Stimulated activated naive CD4-positive, alpha-beta T cell treated with Interleukin-2 at 50 U/mL for 16 hours (primary cell): ENCODE measurements around the gene TRPV5.
"Not testable (repeated sequence)": the region's sequence is repeated elsewhere in the genome, so short reads cannot be mapped to it uniquely, and the experiment has no call there.

Experiments used
- DNase-seq: peaks from one replicate; lab custom pipeline; 2025; lab: John Stamatoyannopoulos, UW

The TRPV5 gene

DNA sequence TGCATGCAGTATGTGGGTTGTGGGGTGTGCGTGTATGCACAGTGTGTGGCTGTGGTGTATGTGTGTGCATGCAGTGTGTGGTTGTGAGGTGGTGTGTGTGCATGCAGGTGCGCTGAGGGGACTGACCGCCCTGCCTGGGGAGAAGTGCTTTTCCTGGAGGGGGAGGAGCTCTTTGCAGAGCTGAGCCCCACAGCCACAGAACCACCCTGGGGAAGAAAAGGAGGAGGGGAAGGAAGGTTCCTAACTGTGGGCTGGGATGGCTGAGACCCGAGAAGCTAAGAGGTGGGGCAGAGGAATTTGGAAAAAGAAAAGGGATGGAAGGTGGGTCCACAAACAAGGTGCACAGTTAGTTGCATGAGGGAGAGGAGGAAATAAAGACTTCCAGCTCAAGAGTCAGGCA lies at the start of gene TRPV5:
TRPV5 (minus strand) TSS at position 123 of the 400 bp plus-strand sequence. CDS start 287 bp downstream, outside the sequence.
- no peak for DNase-seq

DNA sequence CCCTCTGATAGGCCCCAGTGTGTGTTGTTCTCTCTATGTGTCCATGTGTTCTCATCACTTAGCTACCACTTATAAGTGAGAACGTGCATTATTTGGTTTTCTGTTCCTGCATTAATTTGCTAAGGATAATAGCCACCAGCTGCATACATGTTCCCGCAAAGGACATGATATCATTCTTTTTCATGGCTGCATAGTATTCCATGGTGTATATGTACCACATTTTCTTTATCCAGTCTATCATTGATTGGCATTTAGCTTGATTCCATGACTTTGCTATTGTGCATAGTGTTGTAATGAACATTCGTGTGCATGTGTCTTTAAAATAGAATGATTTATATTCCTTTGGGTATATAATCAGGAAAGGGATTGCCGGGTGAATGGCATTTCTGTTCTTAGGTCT lies 44.9 kb upstream of the TRPV5 start:
- not testable (repeated sequence) for DNase-seq

DNA sequence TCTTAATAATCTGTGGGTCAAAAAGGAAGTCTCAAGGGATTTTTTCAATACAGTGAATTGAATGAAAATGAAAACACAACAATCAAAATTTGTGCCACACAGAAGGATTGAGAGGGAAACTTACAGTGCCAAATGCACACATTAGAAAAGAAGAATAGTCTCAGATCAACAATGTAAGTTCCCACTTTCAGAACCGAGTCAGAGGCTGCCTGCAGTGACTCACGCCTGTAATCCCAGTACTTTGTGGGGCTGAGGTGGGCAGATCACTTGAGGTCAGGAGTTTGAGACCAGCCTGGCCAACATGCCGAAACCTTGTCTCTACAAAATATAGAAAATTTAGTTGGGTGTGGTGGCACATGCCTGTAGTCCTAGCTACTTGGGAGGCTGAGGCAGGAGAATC lies 41.1 kb upstream of the TRPV5 start:
- no peak for DNase-seq

DNA sequence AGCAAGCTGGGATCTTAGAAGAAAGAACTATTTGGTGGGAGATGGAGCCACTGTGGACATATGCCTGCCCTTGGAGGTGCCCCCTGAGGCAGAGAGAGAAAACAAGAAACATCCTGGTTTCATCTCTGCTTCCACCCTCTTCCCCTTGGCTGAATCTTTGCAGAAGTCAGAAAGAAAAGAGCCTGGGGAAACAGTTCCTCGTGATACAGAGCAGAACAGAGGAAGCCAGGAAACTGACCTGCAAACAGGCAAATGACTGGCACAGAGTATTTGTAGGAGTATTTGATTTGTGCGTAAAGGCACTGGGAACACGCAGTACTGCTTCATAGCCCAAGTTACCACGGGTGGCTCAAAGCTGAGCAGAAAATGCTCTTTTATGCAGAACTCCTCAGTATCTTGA lies 35.6 kb upstream of the TRPV5 start:
- DNase-seq: no peak

DNA sequence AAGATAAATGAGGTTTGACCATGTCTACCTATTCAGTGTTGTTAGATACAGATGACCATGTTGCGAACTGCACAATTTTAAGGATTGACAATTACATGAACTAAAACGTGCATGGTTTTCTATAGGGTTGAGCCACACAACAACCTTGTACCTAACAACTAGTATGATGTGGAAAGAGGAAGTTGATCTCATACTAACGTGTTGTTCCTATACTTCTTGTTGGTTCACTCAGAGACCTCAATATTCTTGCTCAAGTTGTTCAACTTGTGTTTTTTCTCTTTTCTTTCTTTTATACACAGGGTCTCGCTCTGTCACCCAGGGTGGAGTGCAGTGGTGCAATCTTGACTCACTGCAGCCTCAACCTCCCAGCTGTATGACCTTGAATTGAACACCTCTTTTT lies 34.7 kb upstream of the TRPV5 start:
- DNase-seq: no peak

DNA sequence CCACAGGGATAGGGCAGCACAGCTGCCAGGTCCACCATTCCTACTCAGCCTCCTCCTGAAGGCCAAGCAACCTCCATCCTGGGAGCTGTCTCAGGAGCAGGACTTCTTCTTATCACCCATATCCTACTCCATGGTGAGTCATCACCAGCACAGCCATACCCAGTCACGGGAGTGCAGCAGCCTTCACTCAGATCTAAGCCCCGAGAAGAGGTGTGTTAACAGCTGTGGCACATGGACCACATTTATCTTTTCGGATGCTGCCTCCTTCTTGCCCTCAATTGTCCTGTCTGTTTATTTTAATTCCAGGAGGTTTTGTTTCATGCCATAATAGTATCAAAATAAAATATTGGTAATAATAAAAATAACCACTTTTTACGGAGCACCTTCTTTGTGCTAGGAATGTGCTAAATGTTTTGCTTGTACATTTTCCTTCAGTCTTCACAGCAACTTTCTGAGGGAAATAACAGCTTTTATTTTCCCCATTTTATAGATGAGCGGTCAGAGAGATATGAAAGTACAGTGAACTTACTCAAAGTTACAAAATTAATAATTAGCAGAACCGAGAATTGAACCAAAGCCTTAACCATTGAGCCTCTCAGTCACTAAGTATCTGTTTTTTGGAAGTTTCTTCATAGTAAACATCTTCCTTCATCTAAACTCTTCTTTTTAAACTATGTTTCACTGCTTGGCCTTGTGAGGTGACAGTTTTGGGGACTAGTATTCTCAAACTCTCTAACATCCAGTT lies 31.1 kb upstream of the TRPV5 start:
- DNase-seq: no peak

DNA sequence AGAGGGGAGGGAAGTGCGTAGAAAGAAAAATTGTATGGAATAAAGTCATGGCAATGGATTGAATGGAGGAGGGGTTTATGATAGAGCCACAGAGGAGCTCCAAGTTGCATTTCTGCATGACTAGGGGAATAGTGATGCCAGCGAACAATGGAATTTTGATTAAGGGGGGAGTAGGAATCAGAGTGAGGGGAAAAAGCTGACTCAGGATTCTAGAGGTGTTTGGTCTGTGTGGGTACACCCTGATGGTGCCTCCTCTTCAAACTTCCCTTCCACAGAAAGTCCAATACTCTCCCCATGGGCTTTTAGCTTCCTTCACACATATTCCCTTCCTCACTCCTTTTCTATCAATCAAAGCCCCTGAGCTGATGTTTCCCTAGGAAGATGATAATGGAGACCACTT lies 30.4 kb upstream of the TRPV5 start:
- no peak for DNase-seq

DNA sequence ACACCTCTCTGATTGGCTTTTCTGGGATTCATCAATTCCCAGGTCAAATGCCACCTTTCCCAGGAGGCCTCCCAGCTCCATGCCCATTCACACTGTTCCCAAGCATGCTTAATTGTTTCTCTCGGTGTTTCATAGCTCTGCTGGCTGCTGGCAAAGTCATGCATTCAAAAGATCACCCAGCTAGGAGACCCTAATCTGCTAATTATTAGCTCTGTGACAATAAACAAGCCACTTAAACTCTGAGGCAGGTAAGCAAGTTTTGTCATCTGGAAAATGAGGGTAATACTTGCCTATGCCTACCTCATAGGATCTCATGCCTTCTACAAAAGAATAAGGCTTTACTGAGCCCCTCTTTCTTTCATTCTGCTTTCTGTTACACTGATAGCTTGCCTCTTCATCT lies 29.4 kb upstream of the TRPV5 start:
- no peak for DNase-seq

DNA sequence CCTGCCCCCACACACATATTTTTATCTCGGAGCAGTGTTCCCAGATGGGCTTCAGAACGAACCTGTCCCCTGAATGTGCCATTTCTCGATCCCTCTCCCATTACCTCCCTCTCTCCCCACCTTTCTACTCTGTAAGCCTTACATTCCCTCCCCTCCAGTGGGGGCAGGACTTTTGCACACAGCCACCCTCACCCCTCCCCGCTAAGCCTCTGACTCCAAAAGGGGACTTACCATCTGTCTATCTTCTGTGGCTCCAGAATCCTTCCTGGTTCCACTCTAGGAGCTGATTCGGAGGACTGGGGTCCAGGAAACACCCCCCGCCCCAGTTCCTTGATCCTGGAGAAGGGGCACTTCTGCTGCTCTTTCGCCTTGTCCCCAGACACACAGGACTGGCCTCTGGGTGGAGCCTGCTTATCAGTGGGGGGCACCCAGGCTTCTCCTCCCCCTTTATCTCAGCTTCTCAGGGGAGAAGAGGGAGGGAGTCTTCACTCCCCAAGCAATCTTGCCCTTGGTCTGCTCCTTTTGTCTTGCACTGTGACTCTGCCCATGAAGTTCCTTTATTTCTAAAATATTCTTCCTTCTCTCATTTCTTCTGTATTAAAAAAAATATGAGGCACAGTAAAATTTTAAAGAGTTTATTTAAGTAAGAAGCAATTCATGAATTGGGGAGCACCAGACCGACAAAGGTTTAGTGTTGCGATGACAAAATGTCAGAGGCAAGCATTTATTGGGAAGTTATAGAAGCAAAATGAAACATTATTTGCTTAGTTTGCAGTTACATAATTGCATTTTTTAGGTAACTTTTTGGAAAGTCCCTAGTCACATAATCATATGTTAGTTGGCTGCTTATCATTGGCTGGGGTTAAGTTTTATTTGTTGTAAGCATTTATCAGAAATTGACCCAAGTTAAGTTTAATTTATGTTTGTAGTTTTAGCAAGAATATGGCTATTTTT lies 28.7 kb upstream of the TRPV5 start, which contains the start of gene KEL:
KEL (minus strand) TSS at position 391 of the 954 bp plus-strand sequence; CDS start at position 234, 157 bp downstream.
- DNase-seq: no peak

DNA sequence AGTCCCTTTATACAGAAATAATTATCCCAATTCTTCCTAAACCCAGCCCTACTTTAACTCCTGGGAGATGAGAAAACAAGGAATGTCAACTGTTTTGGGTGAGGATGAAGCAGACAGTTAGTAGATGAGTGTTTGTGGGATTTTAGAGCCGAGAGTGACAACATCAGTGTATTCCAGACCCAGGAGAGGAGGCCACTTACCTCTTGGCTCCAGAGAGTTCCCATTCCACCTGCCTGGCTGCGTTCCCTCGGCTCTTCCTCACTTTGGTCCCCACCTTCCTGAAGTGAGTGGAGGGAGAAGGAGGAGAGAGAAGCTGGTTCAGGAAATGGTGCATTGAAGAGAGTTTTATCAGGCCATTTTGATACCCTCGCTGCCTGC lies 28.0 kb upstream of the TRPV5 start:
- no peak for DNase-seq

DNA sequence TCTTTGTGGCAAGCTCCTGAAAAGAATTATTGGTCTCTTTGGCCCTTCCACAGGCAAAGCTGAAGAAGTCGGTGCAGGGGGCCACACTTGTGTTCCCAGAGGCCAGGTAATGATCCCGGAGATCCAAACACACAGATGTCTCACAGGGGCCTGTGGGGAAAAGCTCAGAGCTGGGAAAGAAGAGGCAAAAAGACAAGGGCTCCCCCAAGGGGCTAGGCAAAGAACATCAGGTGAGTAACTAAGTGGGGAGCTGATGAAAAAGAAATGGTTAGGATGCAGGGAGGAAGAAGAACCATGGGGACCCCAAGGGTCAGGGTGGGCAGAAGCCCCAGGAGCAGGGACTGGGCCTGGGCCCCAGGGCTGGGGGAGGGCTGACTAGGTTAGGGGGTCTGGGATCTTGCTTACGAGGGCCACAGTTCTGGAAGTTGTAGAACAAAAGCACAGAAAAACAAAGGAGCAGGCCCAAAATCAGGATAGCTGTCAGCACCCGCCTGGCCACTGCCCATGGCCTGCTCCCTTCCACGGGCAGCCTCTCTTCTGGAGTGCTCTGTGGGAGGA lies 27.5 kb upstream of the TRPV5 start:
- DNase-seq: no peak

DNA sequence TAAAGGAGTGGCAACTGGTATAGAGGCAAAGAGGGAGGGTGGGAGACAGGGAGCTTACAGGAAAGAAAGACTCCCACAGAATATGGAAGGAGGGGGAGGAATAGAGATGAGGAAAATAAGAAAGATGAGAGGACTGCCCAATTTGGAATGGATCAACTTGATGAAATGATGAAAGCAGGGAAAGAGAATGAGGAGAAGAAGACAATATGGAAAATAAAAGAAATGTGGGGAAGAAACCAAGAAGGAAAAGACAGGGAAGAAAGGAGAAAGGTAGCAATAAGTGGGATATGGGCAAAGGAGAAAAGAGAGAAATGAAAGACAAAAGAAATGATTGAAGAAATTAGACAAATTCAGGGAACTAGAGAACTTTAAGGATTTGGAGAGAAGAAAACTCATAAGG lies 25.7 kb upstream of the TRPV5 start:
- no peak for DNase-seq

DNA sequence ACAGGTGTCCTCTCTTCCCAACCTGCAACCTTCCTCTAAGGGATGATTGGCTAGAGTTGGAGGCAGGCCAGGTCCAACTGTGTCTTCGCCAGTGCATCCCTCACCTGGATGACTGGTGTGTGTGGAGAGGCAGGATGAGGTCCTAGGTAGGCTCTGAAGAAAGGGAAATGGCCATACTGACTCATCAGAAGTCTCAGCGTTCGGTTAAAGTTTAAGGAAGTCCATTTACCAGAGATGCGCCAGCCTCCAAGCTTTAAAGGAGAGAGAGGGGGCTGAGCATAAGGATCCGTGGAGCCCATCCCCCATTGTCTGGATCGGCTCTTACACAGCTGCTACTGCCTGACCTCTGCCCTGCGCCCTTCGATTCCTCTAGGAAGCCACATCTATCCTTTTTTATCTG lies 24.2 kb upstream of the TRPV5 start:
- no peak for DNase-seq

DNA sequence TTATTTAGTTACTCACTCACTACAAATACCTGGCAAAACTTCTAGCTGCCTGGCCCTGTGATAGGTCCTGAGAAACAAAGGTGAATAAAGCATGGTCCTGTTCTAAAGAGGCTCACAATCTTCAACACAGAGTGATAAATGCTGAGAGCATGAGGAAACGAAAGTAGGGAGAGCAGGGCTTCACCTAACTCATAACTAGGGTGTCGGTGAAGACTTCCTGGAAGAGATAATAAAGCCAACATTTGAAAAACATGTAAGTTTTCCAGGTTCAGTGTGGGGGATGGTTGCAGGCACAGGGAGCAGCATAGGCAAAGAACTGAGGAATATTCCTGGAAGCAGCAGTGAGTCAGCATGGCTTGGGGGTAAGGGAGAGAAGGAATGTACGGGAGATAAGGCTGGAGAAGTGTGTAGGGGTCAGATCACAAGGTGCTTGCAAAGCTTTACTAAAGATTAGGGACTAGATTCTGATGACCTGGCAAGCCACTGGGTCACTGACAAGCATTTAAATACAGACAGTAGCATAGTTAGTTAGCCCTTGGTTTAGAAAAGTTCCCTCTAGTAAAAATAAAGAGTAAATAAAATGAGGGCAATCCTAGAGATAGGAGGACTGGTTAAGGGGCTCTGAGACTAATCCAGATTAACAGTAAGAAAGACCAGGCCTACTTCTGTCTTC lies 23.5 kb upstream of the TRPV5 start:
- no peak for DNase-seq

DNA sequence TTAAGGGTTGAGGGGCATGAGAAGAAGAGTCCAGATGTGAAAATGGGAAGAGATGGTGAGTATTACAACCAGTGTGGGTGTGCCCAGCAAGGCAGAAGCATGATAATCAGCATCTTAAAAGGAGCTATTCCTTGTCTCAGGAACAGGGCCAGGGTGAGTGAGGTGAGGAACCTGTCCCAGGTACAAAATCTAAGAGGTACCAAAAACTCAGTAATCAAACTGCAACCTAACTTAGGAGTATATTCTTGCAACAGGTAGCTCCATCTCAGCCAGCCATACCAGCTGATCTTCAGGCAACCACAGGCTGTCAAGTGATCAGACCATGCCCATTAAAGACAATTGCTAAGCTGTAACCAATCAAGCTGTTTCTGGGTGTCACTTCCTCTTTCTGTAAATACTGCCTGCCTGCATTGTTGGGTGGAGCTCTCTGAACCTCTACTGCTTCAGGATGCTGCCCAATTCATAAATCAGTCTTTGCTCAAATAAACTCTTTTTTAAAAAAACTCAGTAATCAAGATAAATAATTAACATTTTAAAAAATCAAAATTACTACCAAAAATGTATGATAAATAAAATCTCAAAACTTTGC lies 21.2 kb upstream of the TRPV5 start:
- no peak for DNase-seq

DNA sequence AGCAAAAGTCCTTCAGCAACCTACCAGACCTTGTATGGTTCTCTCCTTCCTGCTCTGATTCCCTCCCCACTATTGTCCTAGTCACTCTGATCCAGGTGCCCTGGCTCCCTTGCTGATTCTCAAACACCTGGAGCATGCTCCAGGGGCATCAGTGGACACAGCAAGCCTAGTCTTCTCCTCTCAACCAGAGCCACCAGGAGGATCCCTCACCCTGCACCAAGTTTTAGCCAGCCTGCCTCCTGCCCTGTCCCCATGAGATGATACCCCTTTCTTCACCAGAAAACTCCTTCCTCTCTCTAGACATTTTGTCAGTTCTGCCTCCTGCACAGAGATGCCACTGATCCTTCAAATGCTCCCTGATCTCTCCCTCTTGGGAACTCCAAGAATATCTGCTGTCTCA lies 16.7 kb upstream of the TRPV5 start:
- no peak for DNase-seq

DNA sequence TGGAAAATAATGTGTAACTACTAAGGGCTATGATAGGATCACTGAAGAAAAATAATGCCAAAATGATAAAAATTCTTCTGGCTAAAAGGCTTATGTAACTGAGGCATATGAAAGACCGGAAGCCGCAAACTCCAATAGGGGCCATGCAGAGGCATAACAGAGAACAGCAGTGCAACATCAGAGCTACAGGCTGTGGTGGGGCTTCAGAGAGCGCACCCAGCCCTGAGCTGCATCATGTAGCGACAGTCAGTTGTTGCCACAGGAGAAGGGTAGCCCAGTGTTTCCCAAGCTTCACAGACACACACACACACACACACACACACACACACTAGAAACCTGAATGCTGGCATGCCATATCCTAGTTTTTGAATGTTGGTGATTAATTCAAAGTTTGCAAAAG lies 15.1 kb upstream of the TRPV5 start:
- no peak for DNase-seq

DNA sequence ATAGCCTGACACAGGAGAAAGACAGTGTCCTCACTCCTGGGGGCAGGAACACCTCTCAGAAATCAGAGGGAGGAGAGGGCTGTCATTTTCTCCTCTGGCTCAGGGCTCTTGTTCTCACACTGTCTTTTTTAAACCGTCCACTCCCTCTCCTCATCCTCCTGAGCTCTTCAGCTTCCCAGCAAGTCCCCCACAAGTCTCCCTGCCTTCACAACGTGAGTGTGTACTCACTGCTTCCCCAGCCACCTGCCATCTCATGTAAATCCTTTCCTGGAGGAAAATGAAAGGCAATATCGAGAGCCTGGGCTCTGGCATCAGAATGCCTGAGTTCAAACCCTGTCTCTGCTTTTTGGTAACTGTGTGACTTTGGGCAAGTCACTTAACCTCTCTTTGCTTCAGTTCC lies 11.5 kb upstream of the TRPV5 start:
- DNase-seq: no peak

DNA sequence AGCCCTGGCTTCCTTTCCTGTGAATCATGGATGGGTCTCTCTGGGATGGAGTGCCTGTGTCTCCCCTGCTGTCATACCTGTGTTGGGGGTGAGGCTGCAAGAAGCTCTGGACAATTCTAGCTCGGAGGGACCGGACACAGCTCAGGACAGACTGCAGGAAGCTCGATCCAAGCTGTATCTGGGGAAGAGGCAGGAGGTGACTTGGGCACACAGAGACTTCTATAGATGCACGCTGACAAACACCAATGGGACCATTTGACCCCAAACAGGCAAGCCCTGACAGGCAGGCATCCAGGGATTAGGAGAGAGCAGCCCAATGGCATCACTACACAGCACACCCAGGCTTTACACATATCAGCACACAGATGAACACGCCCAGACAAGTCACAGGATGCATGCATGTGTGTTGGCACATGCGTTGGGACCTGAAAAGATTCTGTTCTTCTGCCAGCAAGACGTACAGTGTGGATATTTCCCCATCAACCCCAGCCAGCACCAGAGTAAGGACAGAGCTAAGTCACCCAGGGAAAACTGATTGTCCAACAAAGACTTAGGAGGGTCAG lies 10.2 kb upstream of the TRPV5 start:
- DNase-seq: no peak

DNA sequence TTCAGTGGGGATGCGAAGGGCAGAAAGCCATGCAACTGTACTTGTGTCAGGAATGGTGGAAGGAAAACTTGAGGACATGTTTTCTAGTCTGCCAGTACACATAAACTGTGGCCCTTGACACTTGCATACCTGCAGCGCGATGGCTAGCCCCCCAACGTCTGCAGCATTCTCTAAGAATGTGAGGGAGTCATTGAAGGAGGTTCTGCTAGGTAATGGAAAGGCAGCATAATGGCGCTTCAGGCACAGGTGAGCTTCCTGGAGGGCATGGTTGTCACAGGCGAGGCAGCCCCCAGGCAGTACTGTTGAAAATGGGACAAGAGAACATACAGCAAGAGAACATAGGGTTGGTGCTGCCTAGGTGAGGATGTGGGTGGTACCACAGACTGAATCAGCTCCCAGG lies 9.2 kb upstream of the TRPV5 start:
- DNase-seq: no peak

DNA sequence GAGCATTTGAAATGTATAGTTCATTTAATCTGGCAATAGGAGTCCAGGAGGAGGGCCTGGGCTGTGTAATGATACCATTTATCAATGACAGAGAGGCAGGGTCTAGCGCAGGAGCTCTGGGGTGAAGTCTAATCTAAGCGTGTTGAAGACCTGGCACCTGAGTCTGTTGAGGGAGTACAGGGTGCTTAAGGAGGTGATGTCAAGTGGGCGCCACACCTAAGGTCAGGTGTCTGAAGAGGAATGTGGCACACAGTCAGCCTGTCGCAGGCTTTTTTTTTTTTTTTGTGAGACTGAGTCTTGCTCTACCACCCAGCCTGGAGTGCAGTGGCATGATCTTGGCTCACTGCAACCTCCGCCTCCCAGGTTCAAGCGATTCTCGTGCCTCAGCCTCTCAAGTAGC lies 8.0 kb upstream of the TRPV5 start:
- DNase-seq: no peak
